Panc1 (cell line): ENCODE measurements around the gene TTLL12. TPM values are rescaled to one million over a fixed set of nuclear protein-coding genes. Genes with fewer than 3 reads are reported as not detected.

ENCODE experiments used
- ATAC-seq: fragments of 200-7000 bp; cut with Tn5 transposase; 2 replicates; pipeline ENCODE4 v1.9.1; 2020; ENCODE audit warnings: mild to moderate bottlenecking, moderate library complexity
- BruUV-seq: library from RNA; stranded (reverse); fragments of 400-500 nt; replicated peaks from 2 replicates; lab custom pipeline; 2021; lab: Mats Ljungman, UMichigan
- CTCF ChIA-PET: fragments of 300-600 bp; sonication (Branson Sonifier 250); formaldehyde crosslinking; loops from one replicate; lab custom pipeline; 2022; ENCODE audit warnings: antibody characterized with exemption; lab: Charles Lee
- POLR2A ChIA-PET: fragments of 300-600 bp; sonication (Branson Sonifier 250); formaldehyde crosslinking; loops from one replicate; lab custom pipeline; 2022; ENCODE audit warnings: antibody characterized with exemption; lab: Charles Lee
- DNase-seq: peaks from one replicate; pipeline ENCODE4 v3.0.0-alpha.2; 2010; ENCODE audit warnings: low read depth, low spot score
- H3K27ac ChIP-seq: 2 replicates; pipeline ENCODE4 v1.5.1; 2011; ENCODE audit warnings: mild to moderate bottlenecking, low read length, inconsistent platforms
- H3K27me3 ChIP-seq: fragments of 200-500 bp; sonication (Bioruptor generic); 2 replicates; pipeline ENCODE4 v1.6.0; 2014; ENCODE audit warnings: low read length, inconsistent platforms; ENCODE audit not compliant: control insufficient read depth, insufficient read depth
- H3K36me3 ChIP-seq: fragments of 200-500 bp; sonication (Bioruptor generic); 2 replicates; pipeline ENCODE4 v1.5.1; 2014; ENCODE audit warnings: inconsistent platforms, mild to moderate bottlenecking, low read length, moderate library complexity; ENCODE audit not compliant: control insufficient read depth, insufficient read depth
- H3K4me1 ChIP-seq: 2 replicates; pipeline ENCODE4 v1.5.1; 2011; ENCODE audit warnings: inconsistent platforms, mild to moderate bottlenecking, low read length, moderate library complexity; ENCODE audit not compliant: control insufficient read depth, insufficient read depth
- H3K4me3 ChIP-seq, 2 experiments: 2 replicates each; pipeline ENCODE4 v1.5.1; 2011 to 2012; ENCODE audit warnings: low read depth in 2 of 2, low read length in 2 of 2, mild to moderate bottlenecking in 2 of 2, inconsistent platforms in 1 of 2, moderate library complexity in 1 of 2
- H3K9me3 ChIP-seq: fragments of 200-500 bp; sonication (Bioruptor generic); 2 replicates; pipeline ENCODE4 v1.5.1; 2014; ENCODE audit warnings: low read depth, mild to moderate bottlenecking, inconsistent platforms, low read length, moderate library complexity; ENCODE audit not compliant: control insufficient read depth, insufficient read depth
- CTCF ChIP-seq: fragments of 450-650 bp; IDR thresholded peaks from 2 replicates; pipeline ENCODE4 v1.5.1; 2017; ENCODE audit warnings: mild to moderate bottlenecking
- POLR2AphosphoS5 ChIP-seq: IDR thresholded peaks from 2 replicates; pipeline ENCODE4 v1.6.1; 2012; ENCODE audit warnings: mild to moderate bottlenecking, low read depth, low read length, moderate library complexity
- SIN3A ChIP-seq: IDR thresholded peaks from 2 replicates; pipeline ENCODE4 v1.6.1; 2012; ENCODE audit warnings: low read depth, mild to moderate bottlenecking, low read length, moderate library complexity, borderline replicate concordance; ENCODE audit not compliant: insufficient read depth
- TCF7L2 ChIP-seq: IDR thresholded peaks from 2 replicates; pipeline ENCODE4 v1.6.1; 2011; ENCODE audit warnings: mild to moderate bottlenecking, low read depth, low read length, inconsistent platforms
- in situ Hi-C: cut with HindIII; loops from 2 replicates; pipeline ENCODE4 v1.10.0; 2016; ENCODE audit warnings: low sequenced_read_pairs, low pct_unique_long_range_greater_than_20kb
- intact Hi-C: fragments of 100-400 bp; cut with micrococcal nuclease; formaldehyde crosslinking; loops from one replicate; pipeline ENCODE4 v1.10.0; 2022; ENCODE audit not compliant: unreplicated experiment
- total RNA-seq: library from RNA; stranded (reverse); gene quantifications from one replicate; pipeline ENCODE4 v1.2.1, GENCODE V29; 2021; ENCODE audit not compliant: unreplicated experiment
- TF ChIP-seq, protein P1 (sequence below), 2 experiments: IDR thresholded peaks; 2 replicates each; pipeline ENCODE4 v1.6.1; 2011 to 2012; ENCODE audit warnings: low read depth in 2 of 2, control low read depth in 1 of 2, low read length in 1 of 2, mild to moderate bottlenecking in 1 of 2, moderate library complexity in 1 of 2; ENCODE audit not compliant: insufficient read depth in 1 of 2

Gene TTLL12
- total RNA-seq, 1 experiment from 2014 or later, result 26.3 TPM

- no peak for TF ChIP-seq POLR2AphosphoS5
These were observed 20.6 kb downstream of the TTLL12 start (continued) for GRCh38 chr22:43166132-43166930.

DNA sequence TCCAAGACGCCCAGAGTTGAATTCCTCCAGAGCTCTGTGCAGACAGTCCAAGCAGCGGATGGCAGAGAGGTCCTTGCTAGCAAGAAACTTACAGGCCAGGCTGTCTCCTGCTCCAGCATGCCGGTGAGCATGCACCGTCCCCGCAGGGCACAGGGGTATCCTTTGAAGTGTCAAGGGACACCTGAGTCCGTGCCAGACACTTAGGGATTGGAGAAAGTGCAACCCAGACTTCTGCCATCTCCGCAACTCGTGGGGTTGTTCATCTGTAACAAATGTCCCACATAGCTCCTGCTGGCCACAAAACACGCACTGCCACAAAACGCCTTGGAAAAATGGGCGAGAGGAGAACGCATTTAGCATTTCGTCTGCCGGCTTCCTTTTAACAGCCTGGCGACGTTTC, 22.3 kb downstream of the TTLL12 start:
- in situ Hi-C loops (no loop called here), intact Hi-C loops (no loop called here)
- Histone ChIP-seq H3K27me3 (no peaks in the 10 kb centered on the region), H3K4me3 (no peak overlapping the region), H3K27ac (no peak overlapping the region), H3K36me3 (no peaks in the 10 kb centered on the region), H3K4me1 (no peaks in the 10 kb centered on the region), H3K9me3 (no peaks in the 10 kb centered on the region)
- POLR2A ChIA-PET, result no interaction called here
- no peak for DNase-seq
- CTCF ChIA-PET, result interaction anchor here (0.6 kb wide), 1 partner anchor 39 kb away, joined by 6 read pairs; no protein-coding TSS in a partner anchor
- no peak for ATAC-seq
- TF ChIP-seq CTCF, result no peak
- TF ChIP-seq SIN3A, result no peak
- TF ChIP-seq POLR2AphosphoS5, result no peak
- TF ChIP-seq, protein P1, sequence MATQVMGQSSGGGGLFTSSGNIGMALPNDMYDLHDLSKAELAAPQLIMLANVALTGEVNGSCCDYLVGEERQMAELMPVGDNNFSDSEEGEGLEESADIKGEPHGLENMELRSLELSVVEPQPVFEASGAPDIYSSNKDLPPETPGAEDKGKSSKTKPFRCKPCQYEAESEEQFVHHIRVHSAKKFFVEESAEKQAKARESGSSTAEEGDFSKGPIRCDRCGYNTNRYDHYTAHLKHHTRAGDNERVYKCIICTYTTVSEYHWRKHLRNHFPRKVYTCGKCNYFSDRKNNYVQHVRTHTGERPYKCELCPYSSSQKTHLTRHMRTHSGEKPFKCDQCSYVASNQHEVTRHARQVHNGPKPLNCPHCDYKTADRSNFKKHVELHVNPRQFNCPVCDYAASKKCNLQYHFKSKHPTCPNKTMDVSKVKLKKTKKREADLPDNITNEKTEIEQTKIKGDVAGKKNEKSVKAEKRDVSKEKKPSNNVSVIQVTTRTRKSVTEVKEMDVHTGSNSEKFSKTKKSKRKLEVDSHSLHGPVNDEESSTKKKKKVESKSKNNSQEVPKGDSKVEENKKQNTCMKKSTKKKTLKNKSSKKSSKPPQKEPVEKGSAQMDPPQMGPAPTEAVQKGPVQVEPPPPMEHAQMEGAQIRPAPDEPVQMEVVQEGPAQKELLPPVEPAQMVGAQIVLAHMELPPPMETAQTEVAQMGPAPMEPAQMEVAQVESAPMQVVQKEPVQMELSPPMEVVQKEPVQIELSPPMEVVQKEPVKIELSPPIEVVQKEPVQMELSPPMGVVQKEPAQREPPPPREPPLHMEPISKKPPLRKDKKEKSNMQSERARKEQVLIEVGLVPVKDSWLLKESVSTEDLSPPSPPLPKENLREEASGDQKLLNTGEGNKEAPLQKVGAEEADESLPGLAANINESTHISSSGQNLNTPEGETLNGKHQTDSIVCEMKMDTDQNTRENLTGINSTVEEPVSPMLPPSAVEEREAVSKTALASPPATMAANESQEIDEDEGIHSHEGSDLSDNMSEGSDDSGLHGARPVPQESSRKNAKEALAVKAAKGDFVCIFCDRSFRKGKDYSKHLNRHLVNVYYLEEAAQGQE (IDR thresholded peaks at IDR 0.05; ENCODE audit: insufficient read depth in 1 of 2, low read depth in 2 of 2, low read length in 1 of 2), result no peak
- TF ChIP-seq TCF7L2, result no peak
- BruUV-seq, result no TSS peak

DNA sequence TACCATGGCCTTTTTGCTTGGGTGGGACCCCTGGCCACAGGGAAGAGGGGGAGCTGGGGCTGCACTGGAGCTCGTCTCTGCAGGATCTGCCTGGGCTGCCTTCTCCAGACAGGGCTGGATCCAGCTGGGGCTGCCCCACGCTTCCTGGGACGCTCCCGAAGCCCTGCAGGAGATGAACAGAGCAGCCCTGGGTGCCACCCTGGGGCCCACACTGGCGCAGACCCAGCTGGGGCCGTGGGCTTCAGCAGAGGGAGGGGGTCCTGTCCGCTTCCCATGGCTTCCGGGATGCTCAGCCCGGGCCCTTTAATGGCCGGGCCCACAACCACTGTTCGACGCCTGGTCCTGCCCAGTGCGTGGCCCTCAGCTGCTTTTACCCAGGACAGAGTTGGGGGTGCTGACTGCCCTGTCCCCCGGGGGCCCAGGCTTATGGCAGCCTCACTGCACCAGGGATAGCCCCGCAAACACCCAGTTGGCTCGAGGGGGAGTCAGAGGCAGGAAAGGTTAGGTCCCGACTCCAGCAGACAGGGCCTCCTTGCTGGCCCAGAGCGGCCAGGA, 23.6 kb downstream of the TTLL12 start:
- ChIA-PET CTCF (interaction anchor here (0.6 kb wide), 1 partner anchor 786 kb away, joined by 3 read pairs; no protein-coding TSS in a partner anchor), POLR2A (no interaction called here)
- H3K27ac ChIP-seq, result no peak overlapping the region
- ATAC-seq, result no peak
- no peak for TF ChIP-seq TCF7L2
- no peak for TF ChIP-seq CTCF
- no peak for TF ChIP-seq SIN3A
- no peak for TF ChIP-seq POLR2AphosphoS5
- TF ChIP-seq, protein P1 (IDR thresholded peaks at IDR 0.05; ENCODE audit: insufficient read depth in 1 of 2, low read depth in 2 of 2, low read length in 1 of 2), result no peak
- H3K4me3 ChIP-seq, result no peak overlapping the region
- no peak for DNase-seq
- no TSS peak for BruUV-seq
- H3K36me3 ChIP-seq, result no peaks in the 10 kb centered on the region
- H3K27me3 ChIP-seq, result no peaks in the 10 kb centered on the region
- no peaks in the 10 kb centered on the region for H3K4me1 ChIP-seq
- intact Hi-C loops (no loop called here), in situ Hi-C loops (no loop called here)
- no peaks in the 10 kb centered on the region for H3K9me3 ChIP-seq
